PC-3 (cell line): ENCODE data around the gene SAMHD1. TPM values are rescaled to one million over a fixed set of nuclear protein-coding genes. Genes with fewer than 3 reads are reported as not detected.

ENCODE experiments used
- ATAC-seq: fragments of 200-7000 bp; cut with Tn5 transposase; 2 replicates; pipeline ENCODE4 v1.9.1; 2020; ENCODE audit warnings: mild to moderate bottlenecking, moderate library complexity
- BruUV-seq: library from RNA; stranded (reverse); fragments of 400-500 nt; replicated peaks from 2 replicates; lab custom pipeline; 2021; lab: Mats Ljungman, UMichigan
- CTCF ChIA-PET: fragments of 300-600 bp; sonication (Branson Sonifier 250); formaldehyde crosslinking; loops from one replicate; lab custom pipeline; 2022; ENCODE audit warnings: antibody characterized with exemption; lab: Charles Lee
- POLR2A ChIA-PET: fragments of 300-600 bp; sonication (Branson Sonifier 250); formaldehyde crosslinking; loops from one replicate; lab custom pipeline; 2022; ENCODE audit warnings: antibody characterized with exemption; ENCODE audit not compliant: unreplicated experiment; lab: Charles Lee
- DNase-seq: peaks from one replicate; pipeline ENCODE4 v3.0.0-alpha.2; 2015
- H2AFZ ChIP-seq: fragments of 300-600 bp; sonication (generic); 2 replicates; pipeline ENCODE4 v1.6.0; 2016; ENCODE audit warnings: antibody characterized with exemption, low read length
- H3F3A ChIP-seq: fragments of 300-600 bp; sonication (generic); one replicate; pipeline ENCODE4 v1.6.0; 2017; ENCODE audit warnings: antibody characterized with exemption, low read length, control low read depth, mild to moderate bottlenecking; ENCODE audit not compliant: unreplicated experiment
- H3K27ac ChIP-seq: fragments of 300-600 bp; sonication (generic); 2 replicates; pipeline ENCODE4 v1.5.1; 2016; ENCODE audit warnings: mild to moderate bottlenecking, low read length
- H3K27me3 ChIP-seq: fragments of 300-600 bp; sonication (generic); 2 replicates; pipeline ENCODE4 v1.6.1; 2016; ENCODE audit warnings: low read length, mixed read lengths
- H3K36me3 ChIP-seq: fragments of 300-600 bp; sonication (generic); 2 replicates; pipeline ENCODE4 v1.6.1; 2016; ENCODE audit warnings: low read depth, mixed run types, low read length, mixed read lengths
- H3K4me1 ChIP-seq: fragments of 300-600 bp; sonication (generic); 2 replicates; pipeline ENCODE4 v1.5.1; 2016; ENCODE audit warnings: low read length; ENCODE audit not compliant: insufficient read depth
- H3K4me2 ChIP-seq: fragments of 300-600 bp; sonication (generic); 2 replicates; pipeline ENCODE4 v1.6.0; 2016; ENCODE audit warnings: low read length
- H3K4me3 ChIP-seq: fragments of 300-600 bp; sonication (generic); 2 replicates; pipeline ENCODE4 v1.5.1; 2016; ENCODE audit warnings: mild to moderate bottlenecking, low read length, mixed read lengths
- H3K79me2 ChIP-seq: fragments of 300-600 bp; sonication (generic); 2 replicates; pipeline ENCODE4 v1.6.1; 2017; ENCODE audit warnings: low read length, mixed read lengths
- H3K9ac ChIP-seq: fragments of 300-600 bp; sonication (generic); 2 replicates; pipeline ENCODE4 v1.6.0; 2016; ENCODE audit warnings: mild to moderate bottlenecking, low read length
- H3K9me2 ChIP-seq: fragments of 300-600 bp; sonication (generic); replicated peaks from 2 replicates; pipeline ENCODE4 v1.6.1; 2016; ENCODE audit warnings: mixed run types, low read length, mixed read lengths
- H3K9me3 ChIP-seq: fragments of 300-600 bp; sonication (generic); 2 replicates; pipeline ENCODE4 v1.6.1; 2016; ENCODE audit warnings: low read length, mixed read lengths
- H4K20me1 ChIP-seq: fragments of 300-600 bp; sonication (generic); 2 replicates; pipeline ENCODE4 v1.6.1; 2016; ENCODE audit warnings: low read length, mixed read lengths
- CTCF ChIP-seq: fragments of 300-600 bp; sonication (generic); conservative IDR thresholded peaks from 2 replicates; pipeline ENCODE4 v1.5.1; 2017; ENCODE audit warnings: antibody characterized with exemption, low read depth, mild to moderate bottlenecking, low read length
- EZH2 ChIP-seq: fragments of 300-600 bp; sonication (generic); IDR thresholded peaks from one replicate; pipeline ENCODE4 v1.6.1; 2017; ENCODE audit warnings: antibody characterized with exemption, mild to moderate bottlenecking, low read length; ENCODE audit not compliant: unreplicated experiment
- EZH2phosphoT487 ChIP-seq: fragments of 300-600 bp; sonication (generic); IDR thresholded peaks from 2 replicates; pipeline ENCODE4 v1.6.1; 2018; ENCODE audit warnings: mild to moderate bottlenecking, antibody characterized with exemption, low read length, borderline replicate concordance
- intact Hi-C: fragments of 100-400 bp; cut with micrococcal nuclease; formaldehyde crosslinking; loops from 2 replicates; pipeline ENCODE4 v1.9.0; 2023
- total RNA-seq: library from RNA; depleted of rRNA; stranded (reverse); fragments of >200 nt; gene quantifications from 2 replicates; pipeline ENCODE4 v1.2.3, GENCODE V29; 2014

SAMHD1 gene
- total RNA-seq, 1 experiment from 2014 or later, result 24.2 TPM

- H2AFZ ChIP-seq, result no peak overlapping the region
- H3K4me3 ChIP-seq, result no peak overlapping the region
- H3K9me3 ChIP-seq, result no peaks in the 10 kb centered on the region
- H3K4me2 ChIP-seq, result no peak overlapping the region
- BruUV-seq, result no TSS peak
- ATAC-seq (no peak), DNase-seq (no peak)
- intact Hi-C loops, result no loop called here
- H3K9ac ChIP-seq, result no peak overlapping the region
- no peaks in the 10 kb centered on the region for H3F3A ChIP-seq
- ChIA-PET POLR2A (no interaction called here), CTCF (no interaction called here)
- no peaks in the 10 kb centered on the region; the same call in 1 of the 2 replicates for H3K36me3 ChIP-seq
- H3K9me2 ChIP-seq, result no peaks in the 10 kb centered on the region
- no peaks in the 10 kb centered on the region for H3K27me3 ChIP-seq
- H3K4me1 ChIP-seq, result peaks cover 10% of the 10 kb centered on the region
- TF ChIP-seq EZH2 (no peak), CTCF (no peak), EZH2phosphoT487 (no peak)
- H3K27ac ChIP-seq, result no peak overlapping the region
- H4K20me1 ChIP-seq, result no peaks in the 10 kb centered on the region
- no peaks in the 10 kb centered on the region for H3K79me2 ChIP-seq
These were observed 24.8 kb downstream of the SAMHD1 start for GRCh38 chr20:36926653-36927200.

- intact Hi-C loops, result no loop called here
- Histone ChIP-seq H4K20me1 (no peaks in the 10 kb centered on the region), H3K4me3 (no peak overlapping the region), H3K4me2 (no peak overlapping the region), H2AFZ (no peak overlapping the region), H3K36me3 (no peaks in the 10 kb centered on the region; the same call in 1 of the 2 replicates), H3K79me2 (no peaks in the 10 kb centered on the region), H3K9me3 (no peaks in the 10 kb centered on the region), H3F3A (no peaks in the 10 kb centered on the region), H3K27me3 (no peaks in the 10 kb centered on the region), H3K9ac (no peak overlapping the region), H3K27ac (no peak overlapping the region), H3K9me2 (no peaks in the 10 kb centered on the region), H3K4me1 (peaks cover 10% of the 10 kb centered on the region)
- no peak for TF ChIP-seq EZH2
- no peak for TF ChIP-seq CTCF
- no peak for TF ChIP-seq EZH2phosphoT487
- DNase-seq (no peak), ATAC-seq (no peak)
- ChIA-PET POLR2A (no interaction called here), CTCF (no interaction called here)
- no TSS peak for BruUV-seq
These were observed 26.3 kb downstream of the SAMHD1 start for GRCh38 chr20:36925234-36925633.

GRCh38 chr20:36924167-36925045 is 27.1 kb downstream of the SAMHD1 start:
- CTCF ChIA-PET, result interaction anchor here (0.6 kb wide), 1 partner anchor 88 kb away, joined by 3 read pairs; no protein-coding TSS in a partner anchor
- Histone ChIP-seq H3K27me3 (no peaks in the 10 kb centered on the region), H3K9me3 (no peaks in the 10 kb centered on the region), H4K20me1 (no peaks in the 10 kb centered on the region), H3K79me2 (no peaks in the 10 kb centered on the region), H3K27ac (no peak overlapping the region), H3K9ac (no peak overlapping the region), H3K9me2 (no peaks in the 10 kb centered on the region), H3F3A (no peaks in the 10 kb centered on the region), H3K4me1 (peaks cover 10% of the 10 kb centered on the region), H2AFZ (peak overlapping the region; percentile 49; the same call in 1 of the 2 replicates), H3K4me3 (no peak overlapping the region), H3K4me2 (no peak overlapping the region), H3K36me3 (no peaks in the 10 kb centered on the region; the same call in 1 of the 2 replicates)
- POLR2A ChIA-PET, result no interaction called here
- DNase-seq (no peak), ATAC-seq (no peak)
- BruUV-seq, result no TSS peak
- TF ChIP-seq EZH2 (no peak), CTCF (no peak), EZH2phosphoT487 (no peak)
- intact Hi-C loops, result no loop called here
